ELF-1 (cell line): ENCODE measurements around the gene C1orf226.
A peak's percentile ranks its signal among the peaks of the same experiment; 100 is the strongest.
"Not testable (repeated sequence)": the region's sequence is repeated elsewhere in the genome, so short reads cannot be mapped to it uniquely, and the experiment has no call there.

Experiments used
- DNase-seq: peaks from one replicate; pipeline ENCODE4 v3.0.0-alpha.2; 2016; ENCODE audit warnings: low read depth, low spot score

C1orf226 gene

GRCh38 chr1:162381383-162381782 lies at the start of gene C1orf226:
C1orf226 (plus strand) TSS chr1:162381728; CDS start chr1:162381902, 174 bp downstream.
- DNase-seq = no peak

GRCh38 chr1:162333991-162334390 lies 47.5 kb upstream of the C1orf226 start:
- DNase-seq = no peak

- no peak for DNase-seq
Observed at GRCh38 chr1:162335126-162335525, 46.4 kb upstream of the C1orf226 start.

GRCh38 chr1:162336621-162337285 lies 44.8 kb upstream of the C1orf226 start:
- no peak for DNase-seq

GRCh38 chr1:162342452-162342983 lies 39.0 kb upstream of the C1orf226 start:
- no peak for DNase-seq

- no peak for DNase-seq
Observed at GRCh38 chr1:162343470-162343869, 38.1 kb upstream of the C1orf226 start.

- DNase-seq = no peak
Observed at GRCh38 chr1:162347281-162347680, 34.2 kb upstream of the C1orf226 start.

GRCh38 chr1:162349635-162350330 lies 31.7 kb upstream of the C1orf226 start:
- DNase-seq = peak; percentile 42

GRCh38 chr1:162351246-162351842 lies 30.2 kb upstream of the C1orf226 start:
- DNase-seq = no peak

- DNase-seq = not testable (repeated sequence)
Observed at GRCh38 chr1:162351874-162352273, 29.7 kb upstream of the C1orf226 start.

- no peak for DNase-seq
Observed at GRCh38 chr1:162353078-162353477, 28.4 kb upstream of the C1orf226 start.

GRCh38 chr1:162353702-162354101 lies 27.8 kb upstream of the C1orf226 start:
- DNase-seq = no peak

GRCh38 chr1:162357681-162358266 lies 23.8 kb upstream of the C1orf226 start:
- peak; percentile 44 for DNase-seq

- no peak for DNase-seq
Observed at GRCh38 chr1:162358928-162359327, 22.6 kb upstream of the C1orf226 start.

- DNase-seq = no peak
Observed at GRCh38 chr1:162359523-162360236, 21.8 kb upstream of the C1orf226 start.

- DNase-seq = no peak
Observed at GRCh38 chr1:162360237-162360873, 21.2 kb upstream of the C1orf226 start.

- no peak for DNase-seq
Observed at GRCh38 chr1:162360874-162361260, 20.7 kb upstream of the C1orf226 start.

GRCh38 chr1:162361349-162361748 lies 20.2 kb upstream of the C1orf226 start:
- DNase-seq = no peak

- DNase-seq = no peak
Observed at GRCh38 chr1:162363823-162364222, 17.7 kb upstream of the C1orf226 start.

GRCh38 chr1:162364498-162364897 lies 17.0 kb upstream of the C1orf226 start:
- DNase-seq = no peak
